ENCODE results near the gene LMO7. TPM values are rescaled to one million over a fixed set of nuclear protein-coding genes. Genes with fewer than 3 reads are reported as not detected.
"Not testable (repeated sequence)": the region's sequence is repeated elsewhere in the genome, so short reads cannot be mapped to it uniquely, and the experiment has no call there.

LMO7 gene
- total RNA-seq, 1 donor from 2014 or later, result 132 TPM

GRCh38 chr13:75647126-75647784, 11.1 kb downstream of the LMO7 start:
- DNase-seq, result no peak

- DNase-seq, result no peak
These were observed 12.3 kb downstream of the LMO7 start for GRCh38 chr13:75648446-75648845.

- DNase-seq, result no peak
These were observed 14.9 kb downstream of the LMO7 start for GRCh38 chr13:75651013-75651412.

GRCh38 chr13:75652726-75653125, 16.6 kb downstream of the LMO7 start:
- no peak for DNase-seq

GRCh38 chr13:75656425-75656989, 20.4 kb downstream of the LMO7 start:
- DNase-seq, result no peak

GRCh38 chr13:75657111-75657510, 21.0 kb downstream of the LMO7 start:
- DNase-seq, result no peak

GRCh38 chr13:75660694-75661093, 24.6 kb downstream of the LMO7 start:
- no peak for DNase-seq

GRCh38 chr13:75661443-75661842, 25.3 kb downstream of the LMO7 start:
- DNase-seq, result no peak

GRCh38 chr13:75666646-75667351, 30.7 kb downstream of the LMO7 start:
- DNase-seq, result no peak

GRCh38 chr13:75669706-75670105, 33.6 kb downstream of the LMO7 start:
- DNase-seq, result no peak

GRCh38 chr13:75670496-75670895, 34.4 kb downstream of the LMO7 start:
- no peak for DNase-seq

GRCh38 chr13:75675421-75675820, 39.3 kb downstream of the LMO7 start:
- DNase-seq, result no peak

- no peak for DNase-seq
These were observed 43.3 kb downstream of the LMO7 start for GRCh38 chr13:75679459-75679858.

GRCh38 chr13:75680251-75680650, 44.1 kb downstream of the LMO7 start:
- DNase-seq, result not testable (repeated sequence)

GRCh38 chr13:75682326-75682725, 46.2 kb downstream of the LMO7 start:
- no peak for DNase-seq

GRCh38 chr13:75685239-75685697, 49.1 kb downstream of the LMO7 start:
- no peak for DNase-seq

- no peak for DNase-seq
These were observed 51.1 kb downstream of the LMO7 start for GRCh38 chr13:75687150-75687763.

- DNase-seq, result no peak
These were observed 53.6 kb downstream of the LMO7 start for GRCh38 chr13:75689686-75690085.

- no peak for DNase-seq
These were observed 54.5 kb downstream of the LMO7 start for GRCh38 chr13:75690607-75691006.

GRCh38 chr13:75691183-75691582, 55.1 kb downstream of the LMO7 start:
- DNase-seq, result no peak

- no peak for DNase-seq
These were observed 57.1 kb downstream of the LMO7 start for GRCh38 chr13:75693227-75693626.

GRCh38 chr13:75694722-75695121, 58.6 kb downstream of the LMO7 start:
- DNase-seq, result no peak

- peak; percentile 18 for DNase-seq
These were observed 59.8 kb downstream of the LMO7 start for GRCh38 chr13:75695908-75696307.
